Measurements from ENCODE around the gene UNC13A.

Gene UNC13A

DNA sequence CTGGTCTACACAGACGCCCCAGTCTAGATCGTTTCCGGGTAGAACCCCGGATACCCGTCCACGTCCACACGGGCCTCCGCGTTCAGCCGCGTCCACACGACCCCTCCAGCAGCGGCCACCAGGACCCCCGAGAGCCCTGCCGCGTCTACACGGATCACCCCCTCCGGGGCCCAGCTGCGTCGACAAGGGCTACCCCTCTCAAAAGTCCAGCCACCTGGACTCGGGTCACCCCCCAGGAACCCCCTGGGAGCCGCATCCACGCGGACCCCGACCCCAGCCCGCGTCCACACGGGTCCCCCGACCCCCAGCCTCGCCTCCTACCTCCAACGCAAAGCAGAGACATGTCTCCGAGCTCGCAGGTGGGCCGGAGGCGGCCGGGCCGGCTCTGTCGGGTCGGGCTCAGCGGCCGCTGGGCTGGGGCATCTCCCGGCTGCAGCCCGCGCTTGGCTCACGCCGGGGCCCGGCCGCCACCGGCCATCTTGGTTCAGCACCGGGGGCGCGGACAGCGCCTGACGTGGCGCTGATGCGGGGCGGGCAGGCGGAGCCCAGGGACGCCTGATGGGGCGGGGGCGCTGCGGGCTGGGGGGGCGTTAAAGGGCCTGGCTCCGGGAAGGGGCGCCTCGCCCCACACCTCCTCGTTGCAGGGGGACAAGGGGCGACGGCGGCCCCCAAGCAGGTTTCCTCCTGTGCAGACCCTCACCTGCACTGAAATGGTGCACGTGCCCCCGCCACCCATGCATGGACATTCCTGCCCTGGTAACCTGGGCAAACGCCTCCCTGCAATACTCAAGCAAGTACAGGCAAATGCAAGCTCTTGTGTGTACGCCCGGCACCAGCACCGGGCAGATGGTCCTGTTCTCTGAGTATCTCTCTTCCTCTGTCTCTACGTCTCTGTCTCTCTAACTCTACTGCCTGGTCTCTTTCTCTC is at the start of gene UNC13A:
Gene UNC13A (minus strand): TSS at position 498 of the 928 bp plus-strand sequence. CDS start 155 bp downstream, at position 343.
- DNase-seq = peak; percentile 68

- DNase-seq = no peak
Observed at GRCh38 chr19:17737690-17738153, 49.6 kb upstream of the UNC13A start.

GRCh38 chr19:17735410-17735809 is 47.3 kb upstream of the UNC13A start:
- DNase-seq = no peak

DNA sequence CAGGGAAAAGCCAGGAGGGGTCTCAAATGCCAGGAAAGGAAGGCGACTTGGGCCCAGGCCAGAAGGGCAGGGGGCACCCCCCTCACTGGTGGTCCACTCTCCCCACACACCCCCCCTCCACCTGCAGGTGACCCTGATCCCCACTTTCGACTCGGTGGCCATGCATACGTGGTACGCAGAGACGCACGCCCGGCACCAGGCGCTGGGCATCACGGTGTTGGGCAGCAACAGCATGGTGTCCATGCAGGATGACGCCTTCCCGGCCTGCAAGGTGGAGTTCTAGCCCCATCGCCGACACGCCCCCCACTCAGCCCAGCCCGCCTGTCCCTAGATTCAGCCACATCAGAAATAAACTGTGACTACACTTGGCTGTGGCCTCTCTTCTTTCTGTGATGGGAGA is 46.0 kb upstream of the UNC13A start:
- no peak for DNase-seq

GRCh38 chr19:17733127-17733526 is 45.0 kb upstream of the UNC13A start:
- no peak for DNase-seq

DNA sequence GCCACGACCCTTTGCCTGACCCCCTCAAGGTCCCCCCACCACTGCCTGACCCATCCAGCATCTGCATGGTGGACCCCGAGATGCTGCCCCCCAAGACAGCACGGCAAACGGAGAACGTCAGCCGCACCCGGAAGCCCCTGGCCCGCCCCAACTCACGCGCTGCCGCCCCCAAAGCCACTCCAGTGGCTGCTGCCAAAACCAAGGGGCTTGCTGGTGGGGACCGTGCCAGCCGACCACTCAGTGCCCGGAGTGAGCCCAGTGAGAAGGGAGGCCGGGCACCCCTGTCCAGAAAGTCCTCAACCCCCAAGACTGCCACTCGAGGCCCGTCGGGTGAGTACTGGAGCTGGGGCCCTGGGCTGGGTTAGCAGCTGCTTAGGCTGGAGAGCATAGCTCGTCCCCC is 39.7 kb upstream of the UNC13A start:
- DNase-seq = no peak

DNA sequence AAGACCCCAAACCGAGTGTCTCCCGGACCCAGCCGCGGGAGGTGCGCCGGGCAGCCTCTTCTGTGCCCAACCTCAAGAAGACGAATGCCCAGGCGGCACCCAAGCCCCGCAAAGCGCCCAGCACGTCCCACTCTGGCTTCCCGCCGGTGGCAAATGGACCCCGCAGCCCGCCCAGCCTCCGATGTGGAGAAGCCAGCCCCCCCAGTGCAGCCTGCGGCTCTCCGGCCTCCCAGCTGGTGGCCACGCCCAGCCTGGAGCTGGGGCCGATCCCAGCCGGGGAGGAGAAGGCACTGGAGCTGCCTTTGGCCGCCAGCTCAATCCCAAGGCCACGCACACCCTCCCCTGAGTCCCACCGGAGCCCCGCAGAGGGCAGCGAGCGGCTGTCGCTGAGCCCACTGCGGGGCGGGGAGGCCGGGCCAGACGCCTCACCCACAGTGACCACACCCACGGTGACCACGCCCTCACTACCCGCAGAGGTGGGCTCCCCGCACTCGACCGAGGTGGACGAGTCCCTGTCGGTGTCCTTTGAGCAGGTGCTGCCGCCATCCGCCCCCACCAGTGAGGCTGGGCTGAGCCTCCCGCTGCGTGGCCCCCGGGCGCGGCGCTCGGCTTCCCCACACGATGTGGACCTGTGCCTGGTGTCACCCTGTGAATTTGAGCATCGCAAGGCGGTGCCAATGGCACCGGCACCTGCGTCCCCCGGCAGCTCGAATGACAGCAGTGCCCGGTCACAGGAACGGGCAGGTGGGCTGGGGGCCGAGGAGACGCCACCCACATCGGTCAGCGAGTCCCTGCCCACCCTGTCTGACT is 39.0 kb upstream of the UNC13A start:
- no peak for DNase-seq

GRCh38 chr19:17726136-17726741 is 38.1 kb upstream of the UNC13A start:
- DNase-seq = no peak

DNA sequence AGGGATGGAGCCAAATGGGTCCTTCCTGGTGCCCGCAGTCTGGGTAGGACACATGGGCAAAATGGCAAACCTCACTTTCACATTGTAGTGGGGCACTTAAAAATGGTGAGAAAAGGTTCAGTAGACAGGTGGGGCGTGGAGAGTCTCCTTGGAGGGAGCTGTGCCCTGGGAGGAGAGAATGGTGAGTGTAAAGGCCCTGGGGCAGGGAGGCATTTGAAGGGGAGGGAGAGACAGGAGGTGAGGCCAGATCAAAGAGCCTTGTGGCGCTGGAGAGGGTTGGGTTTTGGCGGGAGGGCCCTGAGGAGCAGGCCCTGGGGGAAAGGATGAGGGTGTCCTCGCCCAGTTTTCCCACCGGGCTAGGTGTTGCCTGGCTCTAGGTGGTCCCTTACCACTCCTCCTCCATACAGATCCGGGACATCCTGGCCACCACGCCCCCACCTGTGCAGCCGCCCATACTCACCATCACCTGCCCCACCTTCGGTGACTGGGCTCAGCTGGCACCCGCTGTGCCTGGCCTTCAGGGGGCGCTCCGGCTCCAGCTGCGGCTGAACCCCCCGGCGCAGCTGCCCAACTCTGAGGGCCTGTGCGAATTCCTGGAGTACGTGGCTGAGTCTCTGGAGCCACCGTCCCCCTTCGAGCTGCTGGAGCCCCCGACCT is 37.4 kb upstream of the UNC13A start:
- DNase-seq = no peak

DNA sequence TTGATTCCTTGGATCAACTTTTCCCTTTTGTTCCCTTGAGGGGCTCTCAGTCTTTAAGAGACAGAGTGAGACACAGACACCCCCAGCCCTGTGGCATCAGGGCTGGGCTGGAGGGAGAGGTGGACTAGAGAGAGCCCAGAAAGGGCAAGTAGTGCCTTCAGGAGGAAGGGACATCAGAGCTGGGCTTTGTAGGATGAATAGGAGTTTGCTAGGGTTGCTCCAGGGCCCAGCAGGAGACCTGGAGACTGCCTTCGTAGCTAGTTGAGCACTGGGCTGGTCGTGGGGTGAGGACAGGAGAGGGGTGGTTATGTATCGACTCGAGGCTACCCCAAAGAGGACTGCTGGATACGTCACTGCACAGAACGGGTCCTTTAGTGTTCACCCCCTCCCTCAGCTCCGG is 36.5 kb upstream of the UNC13A start:
- DNase-seq = no peak

DNA sequence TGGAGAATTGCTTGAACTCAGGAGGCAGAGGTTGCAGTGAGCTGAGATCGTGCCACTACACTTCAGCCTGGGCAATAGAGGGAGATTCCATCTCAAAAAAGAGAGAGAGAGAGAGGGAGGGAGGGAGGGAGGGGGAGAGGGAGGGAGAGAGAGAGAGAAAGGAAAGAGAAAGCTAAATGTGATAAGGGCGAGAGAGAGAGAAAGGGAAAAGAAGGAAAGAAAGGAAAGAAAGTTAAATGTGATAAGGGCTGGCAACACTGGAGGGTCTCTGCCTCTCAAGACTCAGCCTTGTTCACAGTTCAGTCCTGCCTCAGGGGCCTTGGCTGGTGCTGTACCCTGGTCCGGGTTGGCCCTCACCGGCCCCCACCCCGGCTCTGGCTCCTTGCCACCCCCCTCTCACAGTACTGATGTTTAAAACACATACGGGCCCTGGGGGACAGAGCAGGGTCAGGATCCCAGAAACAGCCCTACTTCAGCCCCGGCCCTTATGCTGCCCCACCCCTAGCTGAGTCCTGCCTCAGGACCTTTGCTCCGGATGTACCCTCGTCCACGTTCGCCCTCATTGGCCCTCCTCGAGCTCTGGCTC is 34.6 kb upstream of the UNC13A start:
- no peak for DNase-seq

GRCh38 chr19:17721821-17722220 is 33.7 kb upstream of the UNC13A start:
- no peak for DNase-seq

GRCh38 chr19:17721111-17721628 is 33.0 kb upstream of the UNC13A start:
- DNase-seq = no peak

- DNase-seq = no peak
Observed at GRCh38 chr19:17720440-17720839, 32.3 kb upstream of the UNC13A start.

DNA sequence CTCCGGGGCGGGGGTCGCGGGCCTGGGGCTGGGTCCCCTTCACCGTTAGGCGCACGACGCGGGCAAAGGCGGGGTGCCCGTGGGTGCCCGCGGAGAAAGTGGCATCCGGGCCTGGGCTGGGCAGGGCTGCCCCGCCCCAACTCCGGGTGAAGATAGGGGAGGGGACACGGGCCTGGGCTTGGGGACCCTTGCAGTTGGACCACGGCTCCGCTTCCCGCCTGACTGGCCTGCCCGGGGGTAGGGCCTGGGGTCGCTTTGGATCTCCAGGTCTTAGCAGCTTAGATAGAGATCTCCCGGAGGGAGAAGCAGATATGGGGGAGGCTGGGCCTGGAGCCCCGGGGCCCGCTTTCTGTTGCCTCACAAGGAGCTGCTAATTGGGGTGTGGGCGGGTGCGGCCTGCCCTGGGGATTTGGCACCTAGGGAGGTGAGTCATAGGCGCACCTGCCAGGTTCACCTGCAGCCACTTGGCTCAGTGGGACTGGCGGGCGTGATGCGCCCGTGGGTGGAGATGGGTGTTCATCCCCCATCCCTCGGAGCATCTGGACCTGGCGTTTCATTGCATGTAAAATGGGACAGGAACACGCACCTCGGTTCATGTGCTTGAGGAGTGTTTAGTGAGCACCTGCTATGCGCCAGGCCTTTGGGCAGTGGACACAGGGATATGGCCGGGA is 31.7 kb upstream of the UNC13A start:
- no peak for DNase-seq

DNA sequence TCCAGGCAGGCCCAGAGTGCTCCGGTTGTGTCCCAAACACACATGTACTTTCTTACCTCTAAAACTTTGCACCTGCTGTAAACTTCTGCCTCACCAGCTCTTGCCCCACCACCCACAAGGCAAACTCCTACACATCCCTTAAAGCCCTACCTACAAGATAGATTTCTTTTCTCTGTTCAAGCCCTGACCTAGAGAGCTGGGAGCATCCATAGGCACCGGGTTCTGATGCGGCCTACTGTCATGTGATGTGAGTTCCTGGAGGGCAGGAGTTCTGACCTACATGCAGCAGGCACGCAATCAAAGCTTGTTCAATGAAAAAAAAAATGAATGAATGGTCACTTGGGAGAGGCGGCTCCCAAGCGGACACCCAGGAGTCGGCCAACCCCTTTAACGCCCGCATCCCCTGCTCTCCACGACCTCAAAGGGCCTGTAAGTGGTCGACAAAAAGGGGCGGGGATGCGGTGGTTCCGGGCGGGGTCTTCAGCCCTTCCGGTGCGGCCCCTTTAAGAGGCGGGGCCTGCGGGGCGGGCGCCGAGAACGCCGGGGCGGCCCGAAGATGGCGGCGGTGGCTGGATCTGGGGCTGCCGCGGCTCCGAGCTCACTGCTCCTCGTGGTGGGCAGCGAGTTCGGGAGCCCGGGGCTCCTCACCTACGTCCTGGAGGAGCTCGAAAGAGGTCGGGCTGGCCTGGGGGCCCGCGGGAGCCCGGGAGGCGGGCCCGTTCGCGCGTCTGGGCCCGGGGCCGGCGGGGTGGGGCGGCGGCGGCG is 31.0 kb upstream of the UNC13A start, which contains the start of gene MAP1S:
Gene MAP1S (plus strand): TSS at position 534 of the 765 bp plus-strand sequence. CDS start 23 bp downstream, at position 557.
- DNase-seq = peak; percentile 74

- no peak for DNase-seq
Observed at GRCh38 chr19:17718550-17718946, 30.4 kb upstream of the UNC13A start.

DNA sequence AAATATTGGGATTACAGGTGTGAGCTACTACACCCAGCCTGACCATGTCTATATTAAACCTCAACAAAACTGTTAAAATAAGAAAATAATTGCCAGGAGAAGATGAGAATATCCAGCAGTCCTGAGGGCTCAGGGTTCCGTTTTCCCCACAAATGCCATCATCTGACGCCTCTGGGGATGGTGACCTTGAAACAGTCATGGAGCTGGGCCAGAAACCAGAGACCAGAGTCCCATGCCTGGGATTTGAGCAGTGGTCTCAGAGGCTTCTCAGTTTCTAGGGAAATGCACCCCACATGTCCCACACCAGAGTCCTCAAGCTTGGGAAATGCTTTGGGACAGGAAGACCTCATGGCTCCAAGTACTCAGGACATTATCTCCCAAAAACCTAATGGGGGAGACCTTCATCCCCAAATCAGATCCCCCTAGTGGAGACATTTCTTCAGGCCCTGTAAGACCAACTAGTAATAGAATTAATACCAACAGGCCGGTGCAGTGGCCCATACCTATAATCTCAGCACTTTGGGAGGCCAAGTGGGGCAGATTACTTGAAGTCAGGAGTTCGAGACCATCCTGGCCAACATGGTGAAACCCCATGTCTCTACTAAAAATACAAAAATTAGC is 28.3 kb upstream of the UNC13A start:
- DNase-seq = no peak

DNA sequence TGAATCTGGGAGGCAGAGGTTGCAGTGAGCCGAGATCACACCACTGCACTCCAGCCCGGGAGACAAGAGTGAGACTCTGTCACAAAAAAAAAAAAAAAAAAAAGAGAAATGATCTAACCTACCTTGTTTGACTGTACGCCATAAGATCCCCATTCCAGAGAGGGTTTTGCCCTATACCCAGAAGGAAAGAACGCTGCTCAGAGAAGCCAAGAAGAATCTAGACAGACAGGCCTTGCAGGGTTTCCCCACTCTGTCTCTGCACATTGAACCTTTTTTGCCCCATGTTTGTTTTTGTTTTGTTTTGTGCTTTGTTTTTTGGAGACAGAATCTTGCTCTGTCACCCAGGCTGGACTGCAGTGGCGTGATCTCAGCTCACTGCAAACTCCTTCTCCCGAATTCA is 23.7 kb upstream of the UNC13A start:
- DNase-seq = no peak

DNA sequence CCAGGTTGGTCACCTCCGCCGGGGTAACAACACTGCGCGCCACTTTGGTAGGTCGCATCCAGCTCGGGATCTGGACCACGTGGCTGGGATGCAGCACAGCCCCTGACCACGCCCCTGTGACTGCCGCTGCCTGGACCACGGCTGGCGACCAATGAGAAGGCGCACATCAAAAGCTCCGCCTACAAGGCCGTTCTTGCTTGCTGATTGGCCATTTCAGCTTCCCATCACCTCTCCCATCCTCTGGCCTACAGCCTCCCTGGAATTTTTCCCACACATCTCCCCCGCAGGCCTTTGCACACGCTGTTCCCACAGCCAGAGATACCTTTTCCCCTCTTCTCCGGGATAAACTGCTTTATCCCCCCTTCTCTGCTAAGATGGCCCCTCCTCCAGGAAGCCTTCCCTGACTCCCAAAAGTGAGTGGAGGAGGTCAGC is 18.6 kb upstream of the UNC13A start:
- no peak for DNase-seq
